IMR-90 (cell line): ENCODE data around the gene EVI5. TPM values are rescaled to one million over a fixed set of nuclear protein-coding genes. Genes with fewer than 3 reads are reported as not detected.

Experiments used
- ATAC-seq: fragments of 200-7000 bp; cut with Tn5 transposase; 2 replicates; pipeline ENCODE4 v1.9.1; 2020; ENCODE audit warnings: low read depth, mild to moderate bottlenecking, moderate library complexity
- BruUV-seq: library from RNA; stranded (reverse); fragments of 400-500 nt; replicated peaks from 2 replicates; lab custom pipeline; 2021; lab: Mats Ljungman, UMichigan
- CTCF ChIA-PET: fragments of 300-600 bp; formaldehyde crosslinking; extraction: SDS; loops from one replicate; lab custom pipeline; 2021; ENCODE audit warnings: antibody characterized with exemption; lab: Yijun Ruan, JAX
- POLR2A ChIA-PET: fragments of 300-600 bp; sonication (Branson Sonifier 250); formaldehyde crosslinking; loops from one replicate; lab custom pipeline; 2022; ENCODE audit warnings: antibody characterized with exemption; ENCODE audit not compliant: unreplicated experiment; lab: Charles Lee
- DNase-seq: peaks from one replicate; pipeline ENCODE4 v3.0.0; 2013
- H2AFZ ChIP-seq: replicated peaks from 2 replicates; pipeline ENCODE3; 2013; ENCODE audit warnings: low read length, mild to moderate bottlenecking; ENCODE audit not compliant: poor library complexity
- H2AK5ac ChIP-seq: 2 replicates; pipeline ENCODE4 v1.6.1; 2013; ENCODE audit warnings: low read depth, low read length, inconsistent platforms
- H2AK9ac ChIP-seq: replicated peaks from 2 replicates; pipeline ENCODE3; 2013; ENCODE audit warnings: mild to moderate bottlenecking, low read depth, low read length, moderate library complexity; ENCODE audit not compliant: poor library complexity
- H2BK120ac ChIP-seq: 2 replicates; pipeline ENCODE4 v1.6.1; 2013; ENCODE audit warnings: low read depth, low read length, inconsistent platforms
- H2BK15ac ChIP-seq: 3 replicates; pipeline ENCODE4 v1.6.1; 2013; ENCODE audit warnings: low read depth, low read length, inconsistent platforms
- H2BK20ac ChIP-seq: 2 replicates; pipeline ENCODE4 v1.6.1; 2013; ENCODE audit warnings: low read depth, mild to moderate bottlenecking, inconsistent platforms, low read length, moderate library complexity
- H2BK5ac ChIP-seq: 2 replicates; pipeline ENCODE4 v1.6.1; 2013; ENCODE audit warnings: mild to moderate bottlenecking, low read depth, low read length, inconsistent platforms; ENCODE audit not compliant: poor library complexity, severe bottlenecking
- H3K14ac ChIP-seq: replicated peaks from 2 replicates; pipeline ENCODE4 v1.6.1; 2013; ENCODE audit warnings: low read depth, low read length, inconsistent platforms
- H3K18ac ChIP-seq: 2 replicates; pipeline ENCODE4 v1.6.1; 2013; ENCODE audit warnings: low read depth, low read length, control low read depth
- H3K23ac ChIP-seq: 2 replicates; pipeline ENCODE4 v1.6.1; 2013; ENCODE audit warnings: low read depth, low read length, inconsistent platforms
- H3K27ac ChIP-seq: 2 replicates; pipeline ENCODE4 v1.5.1; 2013; ENCODE audit warnings: mild to moderate bottlenecking, control low read depth, low read length; ENCODE audit not compliant: insufficient read depth
- H3K27me3 ChIP-seq: 2 replicates; pipeline ENCODE4 v1.6.1; 2013; ENCODE audit warnings: low read length; ENCODE audit not compliant: control insufficient read depth, insufficient read depth
- H3K36me3 ChIP-seq: 2 replicates; pipeline ENCODE4 v1.6.1; 2013; ENCODE audit warnings: low read length, mixed read lengths; ENCODE audit not compliant: control insufficient read depth, insufficient read depth
- H3K4ac ChIP-seq: 2 replicates; pipeline ENCODE4 v1.6.1; 2013; ENCODE audit warnings: low read depth, low read length, inconsistent platforms
- H3K4me1 ChIP-seq: 2 replicates; pipeline ENCODE4 v1.6.1; 2013; ENCODE audit warnings: low read length, mixed read lengths; ENCODE audit not compliant: control insufficient read depth, insufficient read depth
- H3K4me2 ChIP-seq: 2 replicates; pipeline ENCODE4 v1.6.1; 2013; ENCODE audit warnings: low read depth, mild to moderate bottlenecking, control low read depth, low read length, moderate library complexity
- H3K4me3 ChIP-seq: 2 replicates; pipeline ENCODE4 v1.5.1; 2013; ENCODE audit warnings: low read depth, mild to moderate bottlenecking, control low read depth, low read length, moderate library complexity; ENCODE audit not compliant: insufficient read depth
- H3K56ac ChIP-seq: 2 replicates; pipeline ENCODE4 v1.6.1; 2013; ENCODE audit warnings: low read length, inconsistent platforms; ENCODE audit not compliant: insufficient read depth; ENCODE audit errors: extremely low read depth
- H3K79me1 ChIP-seq, 2 experiments: 2 replicates each; pipeline ENCODE4 v1.6.1; 2013; ENCODE audit warnings: low read length in 2 of 2, inconsistent platforms in 1 of 2, low read depth in 1 of 2
- H3K9ac ChIP-seq: 2 replicates; pipeline ENCODE4 v1.6.1; 2013; ENCODE audit warnings: low read depth, low read length, control low read depth
- H3K9me1 ChIP-seq: 2 replicates; pipeline ENCODE4 v1.6.1; 2013; ENCODE audit warnings: low read length, inconsistent platforms; ENCODE audit not compliant: insufficient read depth
- H3K9me3 ChIP-seq: 2 replicates; pipeline ENCODE4 v1.6.1; 2013; ENCODE audit warnings: low read length; ENCODE audit not compliant: control insufficient read depth, insufficient read depth
- H4K20me1 ChIP-seq: 2 replicates; pipeline ENCODE4 v1.6.1; 2013; ENCODE audit warnings: low read length, inconsistent platforms; ENCODE audit not compliant: insufficient read depth
- H4K5ac ChIP-seq: 2 replicates; pipeline ENCODE4 v1.6.1; 2013; ENCODE audit warnings: mild to moderate bottlenecking, low read depth, low read length, control low read depth
- H4K8ac ChIP-seq, 2 experiments: 2 replicates each; pipeline ENCODE4 v1.6.1; 2013; ENCODE audit warnings: low read depth in 2 of 2, low read length in 2 of 2, control low read depth in 1 of 2, inconsistent platforms in 1 of 2
- H4K91ac ChIP-seq: 2 replicates; pipeline ENCODE4 v1.6.1; 2013; ENCODE audit warnings: low read depth, low read length, inconsistent platforms; ENCODE audit not compliant: insufficient read depth
- BHLHE40 ChIP-seq: fragments of 150-350 bp; IDR thresholded peaks from 2 replicates; pipeline ENCODE4 v1.6.1; 2016; ENCODE audit warnings: mild to moderate bottlenecking, low read depth, low read length
- FOS ChIP-seq: fragments of 150-350 bp; IDR thresholded peaks from 2 replicates; pipeline ENCODE4 v1.6.1; 2016; ENCODE audit warnings: low read depth, low read length
- RFX5 ChIP-seq: IDR thresholded peaks from 2 replicates; pipeline ENCODE4 v1.8.0; 2012; ENCODE audit warnings: low read depth, mild to moderate bottlenecking, low read length, moderate library complexity
- USF2 ChIP-seq: fragments of 150-350 bp; IDR thresholded peaks from 2 replicates; pipeline ENCODE4 v1.6.1; 2017; ENCODE audit warnings: mild to moderate bottlenecking, antibody characterized with exemption, low read length, low read depth
- dilution Hi-C: fragments of 300-500 bp; cut with HindIII; formaldehyde crosslinking; loops from one replicate; pipeline ENCODE4 v1.14.3; 2018; ENCODE audit warnings: low sequenced_read_pairs; ENCODE audit not compliant: unreplicated experiment
- in situ Hi-C: fragments of 300-500 bp; cut with MboI; formaldehyde crosslinking; loops from 3 replicates; pipeline ENCODE4 v1.14.3; 2019; ENCODE audit warnings: low sequenced_read_pairs, inconsistent platforms, mixed read lengths
- intact Hi-C: fragments of 100-400 bp; cut with micrococcal nuclease; formaldehyde crosslinking; loops from 2 replicates; pipeline ENCODE4 v1.10.0; 2022
- polyA plus RNA-seq, 3 experiments: library from polyadenylated mRNA; depleted of rRNA; stranded (reverse); fragments of >200 nt; gene quantifications; 2 replicates each; pipeline ENCODE4 v1.2.3, GENCODE V29; 2012; ENCODE audit warnings: low replicate concordance in 1 of 3
- total RNA-seq: library from RNA; depleted of rRNA; stranded (reverse); fragments of >200 nt; gene quantifications from 2 replicates; pipeline ENCODE4 v1.2.3, GENCODE V29; 2012

The EVI5 gene
- total and polyA plus RNA-seq, 2 of the 4 experiments (the other 2 are of a cell fraction): 13.9 to 26.9 TPM

DNA sequence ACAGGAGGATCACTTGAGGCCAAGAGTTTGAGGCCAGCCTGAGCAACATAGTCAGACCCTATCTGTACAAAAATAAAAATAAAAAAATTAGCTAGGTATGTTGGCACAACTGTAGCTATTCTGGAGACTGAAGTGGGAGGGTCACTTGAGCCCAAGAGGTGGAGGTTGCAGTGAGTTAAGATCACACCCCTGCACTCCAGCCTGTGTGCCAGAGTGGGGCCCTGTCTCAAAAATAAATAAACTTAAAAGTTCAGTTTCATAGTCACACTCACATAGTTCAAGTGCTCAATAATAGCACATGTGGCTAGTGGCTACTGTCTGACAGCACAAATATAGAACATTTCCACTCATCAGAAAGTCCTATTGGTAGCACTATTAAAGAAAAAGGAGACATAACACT, 5.2 kb upstream of the EVI5 start:
- TF ChIP-seq BHLHE40: no peak
- TF ChIP-seq USF2: no peak
- no peak for TF ChIP-seq RFX5
- TF ChIP-seq FOS: no peak
- Histone ChIP-seq H4K91ac (no peak overlapping the region), H2BK5ac (no peak overlapping the region), H2AFZ (no peak overlapping the region), H3K27me3 (no peaks in the 10 kb centered on the region), H2BK20ac (no peak overlapping the region), H3K4me2 (no peak overlapping the region), H3K23ac (no peak overlapping the region), H3K4me1 (no peaks in the 10 kb centered on the region; the same call in 1 of the 2 replicates), H3K18ac (no peak overlapping the region), H3K4me3 (no peak overlapping the region), H2BK15ac (no peak overlapping the region), H3K9me1 (no peaks in the 10 kb centered on the region), H2BK120ac (no peak overlapping the region), H4K8ac (no peak overlapping the region), H3K27ac (no peak overlapping the region), H3K36me3 (no peaks in the 10 kb centered on the region), H3K9me3 (peaks cover 6% of the 10 kb centered on the region; the same call in 1 of the 2 replicates), H3K4ac (0 out of 2 replicates have a peak overlapping the region, but pooled peaks have one; percentile 16), H2AK9ac (no peak overlapping the region), H3K56ac (no peak overlapping the region), H3K14ac (no peak overlapping the region), H4K5ac (no peak overlapping the region), H3K9ac (no peak overlapping the region), H2AK5ac (peak overlapping the region; percentile 45; the same call in 1 of the 2 replicates), H3K79me1 (no peaks in the 10 kb centered on the region), H4K20me1 (no peaks in the 10 kb centered on the region)
- in situ Hi-C loops (no loop called here), dilution Hi-C loops (no loop called here), intact Hi-C loops (no loop called here)
- CTCF ChIA-PET: interaction anchor here (0.6 to 1.4 kb wide), 2 partner anchors 41 to 281 kb away, joined by 3 to 4 read pairs; no protein-coding TSS in a partner anchor
- BruUV-seq: no TSS peak
- ATAC-seq (no peak), DNase-seq (no peak)
- POLR2A ChIA-PET: no interaction called here
